Calu3 (cell line): ENCODE results near the gene RILPL2. TPM values are rescaled to one million over a fixed set of nuclear protein-coding genes. Genes with fewer than 3 reads are reported as not detected.
"Not testable (repeated sequence)": the region's sequence is repeated elsewhere in the genome, so short reads cannot be mapped to it uniquely, and the experiment has no call there.

Source experiments
- BruUV-seq: library from RNA; stranded (reverse); fragments of 400-500 nt; replicated peaks from 2 replicates; lab custom pipeline; 2021; lab: Mats Ljungman, UMichigan
- CTCF ChIA-PET: fragments of 300-600 bp; sonication (Branson Sonifier 250); formaldehyde crosslinking; loops from one replicate; lab custom pipeline; 2022; ENCODE audit warnings: antibody characterized with exemption; lab: Charles Lee
- DNase-seq: peaks from one replicate; pipeline ENCODE4 v3.0.0; 2022
- H3K27ac Mint-ChIP-seq: one replicate; pipeline ENCODE4 v1.8.0; 2022; ENCODE audit warnings: mixed read lengths; ENCODE audit not compliant: unreplicated experiment
- H3K27me3 Mint-ChIP-seq: one replicate; pipeline ENCODE4 v1.8.0; 2022; ENCODE audit warnings: mixed read lengths; ENCODE audit not compliant: unreplicated experiment
- H3K36me3 Mint-ChIP-seq: one replicate; pipeline ENCODE4 v1.8.0; 2022; ENCODE audit warnings: mild to moderate bottlenecking, moderate library complexity, mixed read lengths; ENCODE audit not compliant: insufficient read depth, unreplicated experiment
- H3K4me1 Mint-ChIP-seq: one replicate; pipeline ENCODE4 v1.8.0; 2022; ENCODE audit warnings: mild to moderate bottlenecking, low read depth, mixed read lengths; ENCODE audit not compliant: unreplicated experiment
- H3K4me3 Mint-ChIP-seq: one replicate; pipeline ENCODE4 v1.8.0; 2022; ENCODE audit warnings: mild to moderate bottlenecking, low read depth, moderate library complexity, mixed read lengths; ENCODE audit not compliant: unreplicated experiment
- H3K9me3 Mint-ChIP-seq: one replicate; pipeline ENCODE4 v1.8.0; 2022; ENCODE audit warnings: low read depth, mixed read lengths; ENCODE audit not compliant: unreplicated experiment
- intact Hi-C: fragments of 100-400 bp; cut with micrococcal nuclease; formaldehyde crosslinking; loops from one replicate; pipeline ENCODE4 v1.10.0; 2022; ENCODE audit not compliant: unreplicated experiment
- total RNA-seq: library from RNA; stranded (reverse); gene quantifications from 2 replicates; pipeline ENCODE4 v1.2.3, GENCODE V29; 2022
- TF ChIP-seq, protein P1 (sequence below): fragments of 200-600 bp; IDR thresholded peaks from one replicate; pipeline ENCODE4 v1.8.0; 2022; ENCODE audit warnings: antibody characterized with exemption; ENCODE audit not compliant: unreplicated experiment

RILPL2 gene
- total RNA-seq, 1 experiment from 2014 or later, result 2.8 TPM

GRCh38 chr12:123369229-123369628 is 67.3 kb downstream of the RILPL2 start:
- intact Hi-C loops, result no loop called here
- Mint-ChIP-seq H3K4me3 (no peak overlapping the region), H3K27me3 (no peaks in the 10 kb centered on the region), H3K9me3 (no peaks in the 10 kb centered on the region), H3K36me3 (peaks cover 15% of the 10 kb centered on the region), H3K27ac (no peak overlapping the region), H3K4me1 (no peaks in the 10 kb centered on the region)
- DNase-seq, result no peak
- BruUV-seq, result no TSS peak
- TF ChIP-seq, protein P1, sequence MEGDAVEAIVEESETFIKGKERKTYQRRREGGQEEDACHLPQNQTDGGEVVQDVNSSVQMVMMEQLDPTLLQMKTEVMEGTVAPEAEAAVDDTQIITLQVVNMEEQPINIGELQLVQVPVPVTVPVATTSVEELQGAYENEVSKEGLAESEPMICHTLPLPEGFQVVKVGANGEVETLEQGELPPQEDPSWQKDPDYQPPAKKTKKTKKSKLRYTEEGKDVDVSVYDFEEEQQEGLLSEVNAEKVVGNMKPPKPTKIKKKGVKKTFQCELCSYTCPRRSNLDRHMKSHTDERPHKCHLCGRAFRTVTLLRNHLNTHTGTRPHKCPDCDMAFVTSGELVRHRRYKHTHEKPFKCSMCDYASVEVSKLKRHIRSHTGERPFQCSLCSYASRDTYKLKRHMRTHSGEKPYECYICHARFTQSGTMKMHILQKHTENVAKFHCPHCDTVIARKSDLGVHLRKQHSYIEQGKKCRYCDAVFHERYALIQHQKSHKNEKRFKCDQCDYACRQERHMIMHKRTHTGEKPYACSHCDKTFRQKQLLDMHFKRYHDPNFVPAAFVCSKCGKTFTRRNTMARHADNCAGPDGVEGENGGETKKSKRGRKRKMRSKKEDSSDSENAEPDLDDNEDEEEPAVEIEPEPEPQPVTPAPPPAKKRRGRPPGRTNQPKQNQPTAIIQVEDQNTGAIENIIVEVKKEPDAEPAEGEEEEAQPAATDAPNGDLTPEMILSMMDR, result no peak
- CTCF ChIA-PET, result interaction anchor here (0.7 kb wide), 1 partner anchor 111 kb away, joined by 3 read pairs; no protein-coding TSS in a partner anchor

DNA sequence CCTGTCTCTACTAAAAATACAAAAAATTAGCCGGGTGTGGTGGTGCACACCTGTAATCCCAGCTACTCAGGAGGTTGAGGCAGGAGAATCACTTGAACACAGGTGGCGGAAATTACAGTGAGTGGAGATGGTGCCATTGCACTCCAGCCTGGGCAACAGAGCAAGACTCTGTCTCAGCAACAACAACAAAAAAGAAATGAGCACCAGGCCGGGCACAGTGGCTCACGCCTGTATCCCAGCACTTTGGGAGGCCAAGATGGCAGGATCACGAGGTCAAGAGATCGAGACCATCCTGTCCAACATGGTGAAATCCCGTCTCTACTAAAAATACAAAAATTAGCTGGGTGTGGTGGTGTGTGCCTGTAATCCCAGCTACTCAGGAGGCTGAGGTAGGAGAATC is 68.1 kb downstream of the RILPL2 start:
- H3K4me1 Mint-ChIP-seq, H3K9me3 Mint-ChIP-seq, BruUV-seq, intact Hi-C loops, CTCF ChIA-PET, DNase-seq, H3K4me3 Mint-ChIP-seq, H3K27ac Mint-ChIP-seq, H3K27me3 Mint-ChIP-seq: not testable (repeated sequence)
- peaks cover 23% of the 10 kb centered on the region for H3K36me3 Mint-ChIP-seq

- Mint-ChIP-seq H3K9me3 (no peaks in the 10 kb centered on the region), H3K4me3 (no peak overlapping the region), H3K4me1 (no peaks in the 10 kb centered on the region), H3K36me3 (peaks cover 31% of the 10 kb centered on the region), H3K27ac (no peak overlapping the region), H3K27me3 (no peaks in the 10 kb centered on the region)
- CTCF ChIA-PET, result interaction anchor here (0.5 to 1.2 kb wide), 3 partner anchors 16 to 1480 kb away, joined by 3 to 4 read pairs (median 3); partner anchors contain the start of gene KMT5A
- BruUV-seq, result no TSS peak
- DNase-seq, result no peak
- TF ChIP-seq, protein P1, result no peak
- intact Hi-C loops, result no loop called here
Measured at GRCh38 chr12:123367511-123367910, 69.0 kb downstream of the RILPL2 start.

Other genes starting within 250 kb of the RILPL2 start
- gene MPHOSPH9, start 203.5 kb downstream of the RILPL2 start, total RNA-seq, result 52.5 and 69.5 TPM in 2 replicates
- 19.9 and 24.7 TPM in 2 replicates for gene MTRFR, start 203.2 kb downstream of the RILPL2 start, total RNA-seq
- 112 and 114 TPM in 2 replicates for gene CDK2AP1, start 164.8 kb downstream of the RILPL2 start, total RNA-seq
- gene SBNO1, start 71.8 kb downstream of the RILPL2 start, total RNA-seq, result 60.8 and 62.7 TPM in 2 replicates
- gene KMT5A, start 52.6 kb downstream of the RILPL2 start, total RNA-seq, result 83.5 and 92.6 TPM in 2 replicates
- gene SNRNP35, start 21.5 kb upstream of the RILPL2 start, total RNA-seq, result 26.9 and 34.9 TPM in 2 replicates
- gene RILPL1, start 97.0 kb upstream of the RILPL2 start, total RNA-seq, result 9.5 and 9.7 TPM in 2 replicates
- gene TMED2, start 147.9 kb upstream of the RILPL2 start, total RNA-seq, result 459 and 461 TPM in 2 replicates
- 52.7 TPM in 2 replicates for gene DDX55, start 165.4 kb upstream of the RILPL2 start, total RNA-seq
- gene EIF2B1, start 197.0 kb upstream of the RILPL2 start, total RNA-seq, result 57.0 and 63.6 TPM in 2 replicates
- 59.8 and 66.5 TPM in 2 replicates for gene GTF2H3, start 197.1 kb upstream of the RILPL2 start, total RNA-seq
- 9.0 and 11.5 TPM in 2 replicates for gene TCTN2, start 234.4 kb upstream of the RILPL2 start, total RNA-seq